Measurements from ENCODE around the gene SGSM1. TPM values are rescaled to one million over a fixed set of nuclear protein-coding genes. Genes with fewer than 3 reads are reported as not detected.

The SGSM1 gene
- total RNA-seq, 1 donor from 2014 or later = not detected

GRCh38 chr22:24878969-24879368 is 73.0 kb downstream of the SGSM1 start:
- Mint-ChIP-seq H3K4me1 (ENCODE audit: unreplicated experiment) (no peaks in the 10 kb centered on the region), H3K27ac (ENCODE audit: unreplicated experiment) (no peak overlapping the region), H3K36me3 (ENCODE audit: unreplicated experiment) (no peaks in the 10 kb centered on the region), H3K27me3 (ENCODE audit: unreplicated experiment) (no peaks in the 10 kb centered on the region), H3K4me3 (ENCODE audit: unreplicated experiment) (no peak overlapping the region), H3K9me3 (ENCODE audit: unreplicated experiment) (no peaks in the 10 kb centered on the region)
- no peak for DNase-seq (ENCODE audit: extremely low spot score, unreplicated experiment)
- no peak for TF ChIP-seq CTCF (IDR thresholded peaks at IDR 0.05)

- no peak for TF ChIP-seq CTCF (IDR thresholded peaks at IDR 0.05)
- H3K27ac Mint-ChIP-seq (ENCODE audit: unreplicated experiment) = no peak overlapping the region
- peaks cover 2% of the 10 kb centered on the region for H3K27me3 Mint-ChIP-seq (ENCODE audit: unreplicated experiment)
- no peak for DNase-seq (ENCODE audit: extremely low spot score, unreplicated experiment)
- no peaks in the 10 kb centered on the region for H3K4me1 Mint-ChIP-seq (ENCODE audit: unreplicated experiment)
- no peaks in the 10 kb centered on the region for H3K36me3 Mint-ChIP-seq (ENCODE audit: unreplicated experiment)
- H3K4me3 Mint-ChIP-seq (ENCODE audit: unreplicated experiment) = no peak overlapping the region
- H3K9me3 Mint-ChIP-seq (ENCODE audit: unreplicated experiment) = no peaks in the 10 kb centered on the region
Measured at GRCh38 chr22:24883432-24883831, 77.4 kb downstream of the SGSM1 start.

- no peaks in the 10 kb centered on the region for H3K36me3 Mint-ChIP-seq (ENCODE audit: unreplicated experiment)
- H3K4me3 Mint-ChIP-seq (ENCODE audit: unreplicated experiment) = no peak overlapping the region
- DNase-seq (ENCODE audit: extremely low spot score, unreplicated experiment) = no peak
- no peaks in the 10 kb centered on the region for H3K9me3 Mint-ChIP-seq (ENCODE audit: unreplicated experiment)
- peaks cover 10% of the 10 kb centered on the region for H3K27me3 Mint-ChIP-seq (ENCODE audit: unreplicated experiment)
- H3K27ac Mint-ChIP-seq (ENCODE audit: unreplicated experiment) = no peak overlapping the region
- no peak for TF ChIP-seq CTCF (IDR thresholded peaks at IDR 0.05)
- H3K4me1 Mint-ChIP-seq (ENCODE audit: unreplicated experiment) = no peaks in the 10 kb centered on the region
Measured at GRCh38 chr22:24887260-24887659, 81.2 kb downstream of the SGSM1 start.

GRCh38 chr22:24893341-24894070 is 87.5 kb downstream of the SGSM1 start:
- Mint-ChIP-seq H3K4me1 (ENCODE audit: unreplicated experiment) (peaks cover 14% of the 10 kb centered on the region), H3K27ac (ENCODE audit: unreplicated experiment) (no peak overlapping the region), H3K4me3 (ENCODE audit: unreplicated experiment) (no peak overlapping the region), H3K36me3 (ENCODE audit: unreplicated experiment) (no peaks in the 10 kb centered on the region), H3K27me3 (ENCODE audit: unreplicated experiment) (peaks cover 9% of the 10 kb centered on the region), H3K9me3 (ENCODE audit: unreplicated experiment) (no peaks in the 10 kb centered on the region)
- TF ChIP-seq CTCF (IDR thresholded peaks at IDR 0.05) = no peak
- DNase-seq (ENCODE audit: extremely low spot score, unreplicated experiment) = no peak

GRCh38 chr22:24894220-24894975 is 88.4 kb downstream of the SGSM1 start:
- H3K36me3 Mint-ChIP-seq (ENCODE audit: unreplicated experiment) = no peaks in the 10 kb centered on the region
- DNase-seq (ENCODE audit: extremely low spot score, unreplicated experiment) = no peak
- no peaks in the 10 kb centered on the region for H3K9me3 Mint-ChIP-seq (ENCODE audit: unreplicated experiment)
- peak overlapping the region; percentile 58 for H3K27ac Mint-ChIP-seq (ENCODE audit: unreplicated experiment)
- H3K4me1 Mint-ChIP-seq (ENCODE audit: unreplicated experiment) = peaks cover 14% of the 10 kb centered on the region
- H3K4me3 Mint-ChIP-seq (ENCODE audit: unreplicated experiment) = no peak overlapping the region
- H3K27me3 Mint-ChIP-seq (ENCODE audit: unreplicated experiment) = peaks cover 12% of the 10 kb centered on the region
- TF ChIP-seq CTCF (IDR thresholded peaks at IDR 0.05) = no peak
